CD4-positive, CD25-positive, alpha-beta regulatory T cell (primary cell): ENCODE data around the gene COL4A1. TPM values are rescaled to one million over a fixed set of nuclear protein-coding genes. Genes with fewer than 3 reads are reported as not detected.

Experiments
- ATAC-seq, 2 donors: fragments of 150-1000 bp; cut with Tn5 transposase; one replicate each; pipeline ENCODE4 v1.10.0; 2021; ENCODE audit warnings: low read depth in 2 of 2, moderate number of reproducible peaks in 2 of 2, moderate library complexity in 1 of 2
- DNase-seq, 3 donors: peaks; one replicate each; pipeline versions ENCODE4 v3.0.0 to v3.0.0-alpha.2; 2012 to 2022; ENCODE audit warnings: mixed read lengths in 1 of 3
- H3K27ac ChIP-seq: one replicate; pipeline ENCODE4 v1.7.0; 2013; ENCODE audit warnings: mild to moderate bottlenecking, low read length; ENCODE audit not compliant: insufficient read depth, poor library complexity, severe bottlenecking
- H3K27me3 ChIP-seq: one replicate; pipeline ENCODE4 v1.7.0; 2013; ENCODE audit warnings: low read length; ENCODE audit not compliant: control insufficient read depth, insufficient read depth
- H3K36me3 ChIP-seq: one replicate; pipeline ENCODE4 v1.7.0; 2013; ENCODE audit warnings: mild to moderate bottlenecking, low read length, moderate library complexity; ENCODE audit not compliant: control insufficient read depth, insufficient read depth
- H3K4me1 ChIP-seq: 2 replicates; pipeline ENCODE4 v1.7.0; 2013; ENCODE audit warnings: mild to moderate bottlenecking, low read length; ENCODE audit not compliant: insufficient read depth, control insufficient read depth, poor library complexity, severe bottlenecking
- H3K4me3 ChIP-seq: one replicate; pipeline ENCODE4 v1.7.0; 2013; ENCODE audit warnings: low read depth, mild to moderate bottlenecking, low read length, moderate library complexity
- H3K9me3 ChIP-seq, 2 experiments: 1 replicate in 1 of 2; 2 replicates in 1 of 2; pipeline ENCODE4 v1.7.0; 2013; ENCODE audit warnings: low read length in 2 of 2, mild to moderate bottlenecking in 1 of 2, moderate library complexity in 1 of 2; ENCODE audit not compliant: control insufficient read depth in 2 of 2
- H3K27ac Mint-ChIP-seq, 3 donors: one replicate each; pipeline ENCODE4 v1.8.0; 2020 to 2022; ENCODE audit warnings: mild to moderate bottlenecking in 3 of 3, mixed read lengths in 3 of 3, moderate library complexity in 2 of 3
- H3K27me3 Mint-ChIP-seq: one replicate; pipeline ENCODE4 v1.8.0; 2022; ENCODE audit warnings: mild to moderate bottlenecking, mixed read lengths
- H3K36me3 Mint-ChIP-seq: one replicate; pipeline ENCODE4 v1.8.0; 2020; ENCODE audit warnings: mixed read lengths
- H3K4me1 Mint-ChIP-seq, 4 donors: one replicate each; pipeline ENCODE4 v1.8.0; 2020 to 2022; ENCODE audit warnings: mixed read lengths in 4 of 4, mild to moderate bottlenecking in 1 of 4
- H3K4me3 Mint-ChIP-seq, 4 donors: one replicate each; pipeline ENCODE4 v1.8.0; 2020 to 2022; ENCODE audit warnings: mild to moderate bottlenecking in 4 of 4, mixed read lengths in 4 of 4, moderate library complexity in 3 of 4
- H3K9me3 Mint-ChIP-seq, 7 donors: one replicate each; pipeline ENCODE4 v1.8.0; 2020 to 2022; ENCODE audit warnings: mixed read lengths in 7 of 7, mild to moderate bottlenecking in 3 of 7, moderate library complexity in 2 of 7
- polyA plus RNA-seq, 4 donors: library from polyadenylated mRNA; unstranded; fragments of 300-500 nt; fragmentation: Illumina TruSeq; gene quantifications; one replicate each; pipeline ENCODE4 v1.2.3, GENCODE V29; 2021
- total RNA-seq: library from RNA; stranded (reverse); gene quantifications from one replicate; pipeline ENCODE4 v1.2.3, GENCODE V29; 2022

The COL4A1 gene
- total and polyA plus RNA-seq, 5 donors from 2014 or later = not detected

DNA sequence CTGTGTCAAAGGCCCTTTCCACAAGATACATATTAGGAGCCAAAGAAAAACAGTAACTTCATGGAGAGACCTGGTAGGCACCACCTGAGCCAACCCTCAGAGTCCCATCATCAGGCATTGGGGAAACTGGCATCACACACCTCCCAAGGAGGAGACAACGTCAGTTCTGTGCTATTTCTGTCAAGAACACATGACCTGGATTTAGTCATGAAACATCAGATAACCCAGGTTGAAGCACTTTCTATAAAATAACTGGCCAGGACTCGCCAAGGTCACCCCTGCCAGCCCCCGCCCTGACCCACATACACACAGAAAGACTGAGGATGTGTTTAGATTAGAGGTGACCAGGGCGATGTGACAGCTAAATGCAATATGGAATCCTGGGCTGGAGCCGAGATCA lies 35.6 kb downstream of the COL4A1 start:
- H3K9me3 ChIP-seq = no peaks in the 10 kb centered on the region
- H3K36me3 ChIP-seq = no peaks in the 10 kb centered on the region
- DNase-seq (no peak), ATAC-seq (no peak)
- H3K9me3 Mint-ChIP-seq = no peaks in the 10 kb centered on the region
- H3K27me3 ChIP-seq = no peaks in the 10 kb centered on the region
- no peaks in the 10 kb centered on the region for H3K36me3 Mint-ChIP-seq
- no peak overlapping the region for H3K4me3 ChIP-seq
- H3K27ac Mint-ChIP-seq = no peak overlapping the region
- no peaks in the 10 kb centered on the region for H3K4me1 Mint-ChIP-seq
- H3K27me3 Mint-ChIP-seq = no peaks in the 10 kb centered on the region
- H3K27ac ChIP-seq = no peak overlapping the region
- no peak overlapping the region for H3K4me3 Mint-ChIP-seq
- no peaks in the 10 kb centered on the region for H3K4me1 ChIP-seq

DNA sequence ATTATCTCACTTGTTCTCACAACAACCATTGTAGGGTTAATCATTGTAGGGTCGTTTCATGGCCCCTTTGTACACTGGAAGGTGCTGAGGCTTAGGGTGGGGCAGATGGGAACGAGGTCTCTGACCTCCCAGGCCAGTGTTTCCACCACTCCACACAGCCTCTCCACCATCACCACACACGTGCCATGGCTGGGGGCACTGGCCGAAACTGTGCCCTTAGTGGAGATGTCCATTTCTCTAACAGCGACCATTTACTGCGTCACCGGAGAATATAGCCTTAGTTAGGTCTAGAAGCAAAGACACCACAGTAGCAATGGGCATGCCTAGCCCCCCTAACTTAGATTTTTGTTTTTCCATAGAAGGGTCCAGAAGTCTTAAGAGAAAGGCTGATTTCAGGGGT lies 36.5 kb downstream of the COL4A1 start:
- Mint-ChIP-seq H3K27ac (no peak overlapping the region), H3K4me1 (no peaks in the 10 kb centered on the region), H3K27me3 (no peaks in the 10 kb centered on the region), H3K36me3 (no peaks in the 10 kb centered on the region), H3K4me3 (no peak overlapping the region), H3K9me3 (no peaks in the 10 kb centered on the region)
- H3K27me3 ChIP-seq = no peaks in the 10 kb centered on the region
- DNase-seq (no peak), ATAC-seq (no peak)
- no peaks in the 10 kb centered on the region for H3K9me3 ChIP-seq
- no peaks in the 10 kb centered on the region for H3K4me1 ChIP-seq
- H3K36me3 ChIP-seq = no peaks in the 10 kb centered on the region
- no peak overlapping the region for H3K27ac ChIP-seq
- no peak overlapping the region for H3K4me3 ChIP-seq

DNA sequence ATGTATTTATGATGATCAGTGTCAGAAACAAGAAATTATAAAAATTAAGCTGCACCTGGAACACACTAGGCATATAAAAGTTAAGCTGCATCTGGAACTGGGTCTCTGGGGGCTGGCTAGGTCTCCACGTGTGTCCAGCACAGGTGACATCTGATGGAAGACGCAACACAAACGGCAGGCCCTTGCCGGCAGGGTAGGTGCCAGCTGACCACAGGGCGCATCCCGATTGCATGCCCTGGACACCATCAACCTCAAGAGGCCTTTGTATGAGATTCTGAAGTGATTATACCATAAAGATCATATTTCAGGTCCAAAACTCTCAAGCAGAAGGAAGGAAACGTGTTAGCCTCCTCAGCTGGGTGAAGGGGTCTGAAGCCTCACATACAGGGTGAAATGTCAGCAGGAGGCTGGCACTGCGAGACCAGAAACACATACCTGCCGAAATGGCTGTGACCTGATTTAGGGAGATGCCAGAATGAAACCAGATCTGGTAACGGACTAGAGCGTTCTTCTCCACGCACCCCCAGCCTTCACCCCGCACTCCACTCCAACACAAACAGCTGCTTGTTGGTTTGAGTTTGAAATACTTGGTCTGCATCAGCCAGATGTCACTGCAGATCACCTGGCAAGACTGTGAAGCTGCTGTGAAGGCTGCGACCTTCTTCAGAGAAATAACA lies 37.3 kb downstream of the COL4A1 start:
- Histone ChIP-seq H3K27ac (no peak overlapping the region), H3K36me3 (no peaks in the 10 kb centered on the region), H3K27me3 (no peaks in the 10 kb centered on the region), H3K4me3 (no peak overlapping the region), H3K4me1 (no peaks in the 10 kb centered on the region), H3K9me3 (no peaks in the 10 kb centered on the region)
- no peak overlapping the region for H3K27ac Mint-ChIP-seq
- H3K9me3 Mint-ChIP-seq = peaks cover 0 to 2% (median 0%) of the 10 kb centered on the region in 7 donors
- ATAC-seq (no peak), DNase-seq (no peak)
- H3K4me1 Mint-ChIP-seq = no peaks in the 10 kb centered on the region
- H3K27me3 Mint-ChIP-seq = no peaks in the 10 kb centered on the region
- H3K36me3 Mint-ChIP-seq = no peaks in the 10 kb centered on the region
- H3K4me3 Mint-ChIP-seq = no peak overlapping the region

- Mint-ChIP-seq H3K4me1 (no peaks in the 10 kb centered on the region), H3K9me3 (peaks cover 0 to 2% (median 0%) of the 10 kb centered on the region in 7 donors), H3K27me3 (no peaks in the 10 kb centered on the region), H3K4me3 (no peak overlapping the region), H3K36me3 (no peaks in the 10 kb centered on the region), H3K27ac (no peak overlapping the region)
- Histone ChIP-seq H3K4me3 (no peak overlapping the region), H3K9me3 (no peaks in the 10 kb centered on the region), H3K36me3 (no peaks in the 10 kb centered on the region), H3K4me1 (no peaks in the 10 kb centered on the region), H3K27ac (no peak overlapping the region), H3K27me3 (no peaks in the 10 kb centered on the region)
- DNase-seq (no peak), ATAC-seq (no peak)
Observed at GRCh38 chr13:110268576-110269185, 38.3 kb downstream of the COL4A1 start.

- Histone ChIP-seq H3K4me3 (no peak overlapping the region), H3K27ac (no peak overlapping the region), H3K9me3 (no peaks in the 10 kb centered on the region), H3K27me3 (no peaks in the 10 kb centered on the region), H3K36me3 (no peaks in the 10 kb centered on the region), H3K4me1 (no peaks in the 10 kb centered on the region)
- no peak for ATAC-seq
- H3K4me3 Mint-ChIP-seq = no peak overlapping the region
- H3K27ac Mint-ChIP-seq = no peak overlapping the region
- no peaks in the 10 kb centered on the region for H3K27me3 Mint-ChIP-seq
- no peak for DNase-seq
- peaks cover 0 to 2% (median 0%) of the 10 kb centered on the region in 7 donors for H3K9me3 Mint-ChIP-seq
- H3K4me1 Mint-ChIP-seq = no peaks in the 10 kb centered on the region
- H3K36me3 Mint-ChIP-seq = no peaks in the 10 kb centered on the region
Observed at GRCh38 chr13:110268061-110268460, 38.9 kb downstream of the COL4A1 start.

- no peaks in the 10 kb centered on the region for H3K36me3 ChIP-seq
- H3K27me3 Mint-ChIP-seq = no peaks in the 10 kb centered on the region
- ATAC-seq (no peak), DNase-seq (no peak)
- no peaks in the 10 kb centered on the region for H3K27me3 ChIP-seq
- no peaks in the 10 kb centered on the region for H3K36me3 Mint-ChIP-seq
- no peak overlapping the region for H3K4me3 Mint-ChIP-seq
- no peak overlapping the region for H3K4me3 ChIP-seq
- peaks cover 0 to 2% (median 0%) of the 10 kb centered on the region in 7 donors for H3K9me3 Mint-ChIP-seq
- H3K4me1 Mint-ChIP-seq = no peaks in the 10 kb centered on the region
- H3K27ac ChIP-seq = no peak overlapping the region
- H3K4me1 ChIP-seq = no peaks in the 10 kb centered on the region
- no peaks in the 10 kb centered on the region for H3K9me3 ChIP-seq
- no peak overlapping the region for H3K27ac Mint-ChIP-seq
Observed at GRCh38 chr13:110266983-110267382, 40.0 kb downstream of the COL4A1 start.

GRCh38 chr13:110266431-110266809 lies 40.5 kb downstream of the COL4A1 start:
- no peak overlapping the region for H3K4me3 ChIP-seq
- no peaks in the 10 kb centered on the region for H3K36me3 Mint-ChIP-seq
- H3K4me1 ChIP-seq = no peaks in the 10 kb centered on the region
- no peaks in the 10 kb centered on the region for H3K27me3 Mint-ChIP-seq
- H3K36me3 ChIP-seq = no peaks in the 10 kb centered on the region
- no peak overlapping the region for H3K27ac ChIP-seq
- H3K27ac Mint-ChIP-seq = no peak overlapping the region
- H3K4me1 Mint-ChIP-seq = no peaks in the 10 kb centered on the region
- no peak overlapping the region for H3K4me3 Mint-ChIP-seq
- DNase-seq (no peak), ATAC-seq (no peak)
- peaks cover 0 to 2% (median 0%) of the 10 kb centered on the region in 7 donors for H3K9me3 Mint-ChIP-seq
- no peaks in the 10 kb centered on the region for H3K9me3 ChIP-seq
- no peaks in the 10 kb centered on the region for H3K27me3 ChIP-seq
